8988T (cell line): ENCODE measurements around the gene PRRT1.
"Not testable (repeated sequence)": the region's sequence is repeated elsewhere in the genome, so short reads cannot be mapped to it uniquely, and the experiment has no call there.

ENCODE experiments used
- DNase-seq: peaks from one replicate; pipeline ENCODE4 v3.0.0; 2011

The PRRT1 gene

DNA sequence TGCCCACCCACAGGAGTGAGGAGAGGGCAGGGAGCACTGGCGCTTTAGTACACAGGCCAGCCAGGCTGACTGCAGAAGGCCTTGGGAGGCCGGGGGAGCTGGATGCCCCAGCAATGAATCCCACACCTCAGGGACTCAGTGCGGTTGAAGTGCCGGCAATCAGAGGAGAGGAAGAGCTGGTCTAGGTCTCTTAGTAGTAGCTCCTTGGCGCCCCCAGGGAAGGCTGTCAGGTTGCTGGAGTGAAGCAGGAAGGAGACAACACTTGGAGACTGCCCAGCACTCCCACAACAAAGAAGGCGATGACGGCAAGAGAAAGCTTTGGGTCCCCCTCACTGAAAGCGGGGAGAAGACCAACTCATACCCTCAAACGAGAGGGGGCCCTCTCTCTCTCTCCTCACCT lies 34.3 kb downstream of the PRRT1 start:
- DNase-seq: no peak

DNA sequence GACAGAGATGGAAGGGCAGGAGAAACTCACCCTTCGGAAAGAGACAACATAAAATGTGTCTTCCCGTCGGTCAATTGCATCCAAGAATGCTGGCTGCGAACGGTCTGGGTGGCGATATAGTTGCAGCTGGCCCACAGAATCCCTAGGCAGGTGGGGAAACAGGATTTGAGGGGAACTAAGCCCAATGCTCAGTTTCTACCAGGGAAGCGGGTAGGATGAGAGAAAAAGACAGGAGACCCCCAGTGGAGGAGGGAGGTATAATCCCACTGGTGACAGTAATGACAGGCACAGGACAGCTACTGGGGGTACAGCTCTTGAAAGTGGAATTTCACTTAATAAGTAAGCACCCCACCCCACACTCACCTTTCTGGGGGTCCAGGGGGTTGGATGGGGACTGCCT lies 35.1 kb downstream of the PRRT1 start:
- DNase-seq: no peak

DNA sequence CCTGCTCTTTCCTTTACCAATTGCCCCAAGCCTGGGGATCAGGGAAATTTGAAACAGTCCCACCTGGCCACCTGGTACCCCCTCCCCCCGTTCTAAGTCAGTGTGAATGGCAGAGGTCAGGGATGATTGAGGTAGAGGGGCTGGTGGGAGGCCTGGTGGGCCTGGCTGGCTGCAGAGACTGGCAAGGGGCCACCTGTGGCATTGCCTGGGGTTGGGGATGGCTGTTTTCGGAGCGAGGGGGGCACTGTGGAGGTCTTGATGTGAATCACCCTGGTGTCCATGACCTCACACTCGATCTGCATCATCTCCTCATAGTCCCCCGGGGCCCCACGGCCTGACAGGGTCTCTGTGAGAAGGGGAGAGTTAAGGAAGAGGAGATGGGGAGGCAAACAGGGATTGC lies 36.1 kb downstream of the PRRT1 start:
- no peak for DNase-seq

DNA sequence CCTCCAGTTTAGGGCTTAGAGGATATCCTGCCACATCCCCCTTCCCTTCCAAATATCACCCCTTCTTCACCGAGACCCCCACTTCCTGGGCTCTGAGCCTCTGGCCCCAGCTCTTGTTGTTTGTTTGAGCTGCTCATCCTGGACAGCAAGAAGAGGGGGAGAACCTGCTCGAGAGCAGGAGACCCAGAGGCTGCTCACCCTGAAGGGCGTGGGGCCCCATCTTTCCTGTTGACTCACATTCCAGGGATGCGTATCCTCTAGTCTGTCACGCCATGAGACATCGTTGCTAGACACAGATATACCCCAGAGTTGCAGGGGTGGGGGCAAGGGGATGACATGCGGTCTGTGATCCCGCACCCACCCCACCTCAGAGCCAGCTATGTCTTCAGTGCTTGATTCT lies 36.9 kb downstream of the PRRT1 start:
- no peak for DNase-seq

DNA sequence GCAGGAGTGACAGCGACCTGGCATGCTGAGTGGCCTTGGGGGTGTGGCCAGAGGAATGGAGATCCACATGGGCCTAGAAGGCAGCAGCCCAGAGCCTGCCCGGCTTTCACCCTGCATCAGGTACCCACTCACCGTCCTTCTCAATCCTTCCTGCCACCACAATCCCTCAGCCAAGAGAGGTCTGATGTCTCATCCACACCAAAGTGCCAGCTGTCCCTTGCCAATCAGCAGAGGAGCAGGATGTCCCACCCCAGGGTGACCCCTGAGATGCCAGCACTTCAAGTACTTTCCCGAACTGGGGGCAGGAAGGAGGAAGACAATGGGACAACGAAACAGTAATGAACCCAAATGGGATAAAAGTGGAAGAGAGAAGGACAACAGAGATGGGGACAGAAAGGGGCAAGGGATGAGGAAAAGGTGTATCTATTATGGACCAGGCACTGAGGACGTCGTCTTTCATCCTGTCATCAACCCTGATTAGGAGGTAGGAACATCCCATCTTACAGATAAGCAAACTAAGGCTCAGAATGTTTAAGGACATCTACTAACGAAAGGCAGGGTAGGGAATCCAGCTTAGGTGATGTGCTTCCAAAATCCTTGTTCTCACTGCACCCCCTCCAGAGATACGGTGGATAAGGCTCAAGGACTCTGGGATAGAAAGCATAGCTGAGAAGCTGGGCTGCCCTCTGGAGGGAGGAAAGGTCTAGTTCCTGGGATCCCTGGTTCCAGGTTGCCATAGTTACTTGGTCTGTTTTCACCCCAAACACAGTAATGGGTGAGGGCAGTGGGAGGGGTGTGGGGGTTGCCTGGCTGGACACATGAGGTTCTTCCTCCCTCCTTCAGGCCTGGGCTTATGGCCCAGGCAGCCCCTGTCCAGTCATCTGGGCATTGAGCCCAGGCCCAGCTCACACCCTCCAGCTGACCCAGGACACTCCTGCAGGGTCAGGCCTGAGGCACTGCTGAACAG lies 38.1 kb downstream of the PRRT1 start:
- no peak for DNase-seq

DNA sequence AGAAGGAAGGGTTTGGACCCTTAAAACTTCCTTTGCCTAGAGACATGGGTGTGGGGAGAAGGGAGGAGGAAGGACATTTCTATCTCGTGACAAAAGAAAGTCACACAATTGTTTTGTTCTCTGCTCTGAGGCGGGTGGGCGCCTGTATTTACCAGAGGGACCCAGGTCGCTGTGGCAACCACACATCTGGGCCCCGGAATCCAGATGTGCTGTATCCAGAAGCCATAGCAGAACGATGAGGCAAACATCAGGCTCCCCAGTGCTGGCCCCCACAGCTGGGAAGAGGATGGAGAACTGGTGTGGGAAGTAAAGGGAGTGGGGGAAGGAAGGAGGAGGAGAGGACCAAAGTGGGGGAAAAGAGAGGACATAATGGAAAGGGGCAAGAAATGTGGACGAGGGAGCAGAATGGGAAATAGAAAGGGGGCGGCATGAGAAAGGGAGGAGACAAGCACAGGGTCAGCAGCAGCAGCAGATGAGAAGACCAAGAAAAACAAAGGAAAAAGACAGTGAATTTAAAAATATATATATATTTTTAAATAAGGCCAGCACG lies 39.2 kb downstream of the PRRT1 start:
- no peak for DNase-seq

DNA sequence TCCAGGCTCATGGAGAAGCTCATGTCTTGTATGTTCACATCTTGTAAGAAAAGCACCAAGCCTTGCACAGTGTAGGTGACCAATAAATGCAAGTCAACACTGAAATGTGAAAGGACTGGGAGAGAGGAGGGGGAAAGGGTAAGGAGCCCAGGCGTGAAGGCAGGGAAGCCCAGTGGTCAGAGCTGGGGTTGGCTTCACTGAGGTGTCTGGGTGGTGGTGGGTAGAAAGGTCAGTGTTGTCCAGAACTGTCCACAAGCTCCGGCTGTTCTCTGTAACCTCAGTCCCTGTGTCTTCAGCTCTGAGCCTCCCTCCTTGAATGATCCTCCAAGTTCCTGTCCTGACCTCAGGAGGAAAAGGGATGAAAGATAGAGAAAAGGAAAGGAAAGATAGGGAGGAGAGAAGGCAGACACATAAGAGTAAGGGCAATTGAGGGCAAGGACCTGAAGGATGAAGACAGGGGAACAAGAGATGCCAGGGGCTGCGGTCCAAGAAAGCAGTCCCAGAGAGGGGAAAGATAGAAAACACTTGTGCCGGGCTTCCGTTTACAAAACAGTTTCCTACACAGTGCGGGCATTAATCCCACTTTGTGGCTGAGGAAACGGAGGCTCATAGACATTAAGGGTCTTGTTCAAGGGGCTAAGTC lies 40.2 kb downstream of the PRRT1 start:
- no peak for DNase-seq

DNA sequence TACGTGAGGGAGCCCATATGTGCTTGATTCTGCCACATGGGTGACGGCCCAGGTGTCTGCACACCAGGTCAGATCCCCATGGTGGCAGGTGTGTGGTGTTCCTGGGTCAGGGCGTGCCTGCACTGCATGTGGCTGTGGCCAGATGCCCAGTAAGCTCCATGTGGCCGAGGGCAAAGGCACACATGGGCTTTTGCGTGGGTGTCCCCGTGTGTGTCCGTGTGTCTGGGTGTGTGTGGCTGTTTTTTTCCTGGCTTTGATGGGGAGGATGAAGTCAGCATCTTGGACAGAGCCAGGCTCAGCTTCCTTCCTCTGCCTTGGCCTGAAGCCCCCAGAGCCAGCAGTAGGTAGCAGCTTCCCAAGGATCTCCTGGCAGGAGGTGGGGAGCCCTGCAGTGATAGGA lies 41.1 kb downstream of the PRRT1 start:
- no peak for DNase-seq

DNA sequence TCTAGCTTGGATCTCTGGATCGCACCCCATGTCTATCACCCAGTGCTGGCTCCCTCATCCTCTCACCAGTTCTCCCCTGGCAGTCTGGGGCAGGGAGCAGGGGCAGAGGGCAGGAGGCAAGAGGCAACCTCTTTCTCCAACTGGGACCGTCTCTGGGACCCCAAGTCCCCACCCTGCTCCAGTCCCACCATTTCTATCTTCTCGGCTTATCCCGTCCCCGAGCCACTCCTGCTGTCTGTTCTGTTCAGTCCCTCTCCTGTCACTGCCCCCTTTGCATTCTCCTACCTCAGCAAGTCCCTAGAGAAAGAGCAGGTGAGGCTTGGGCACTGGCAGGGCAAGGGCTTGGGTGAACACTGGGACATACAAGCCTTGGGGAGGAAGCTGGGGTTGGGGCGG lies 42.0 kb downstream of the PRRT1 start:
- no peak for DNase-seq

DNA sequence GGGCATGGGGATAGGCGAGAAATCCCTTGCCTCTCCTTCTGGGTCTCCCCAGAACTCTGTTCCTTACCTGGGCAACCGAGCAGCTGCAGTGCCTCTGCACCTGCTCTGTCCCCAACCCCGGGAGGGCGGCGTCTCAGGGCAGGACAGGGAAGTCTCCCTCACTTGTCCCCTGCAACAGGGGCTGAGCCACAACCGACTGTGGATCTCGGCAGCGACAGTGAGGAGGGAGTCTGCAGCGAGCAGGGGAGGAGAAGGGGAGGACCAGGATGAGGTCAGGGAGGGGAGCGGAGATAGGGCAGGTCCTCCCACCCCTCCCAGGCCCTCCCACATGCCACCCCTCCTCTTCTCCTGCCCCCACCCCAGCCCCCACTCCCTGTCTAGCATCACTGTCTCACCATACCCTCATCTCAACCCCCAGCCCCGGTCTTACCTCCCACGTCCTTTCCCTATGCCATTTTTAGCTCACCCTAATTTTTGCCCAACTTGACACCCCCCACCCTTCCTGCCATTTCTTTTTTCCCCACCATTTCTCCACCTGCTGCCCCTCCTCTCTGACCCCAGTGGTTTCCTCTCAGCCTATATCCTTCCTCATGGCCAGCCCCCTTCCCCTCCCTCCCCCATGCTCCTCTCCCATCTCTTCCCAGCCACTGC lies 42.5 kb downstream of the PRRT1 start, which contains the start of gene TNXB:
Gene TNXB, minus strand, starts transcription at position 225 of the 651 bp plus-strand sequence. CDS start 11,140 bp downstream, outside the sequence.
- no peak for DNase-seq

DNA sequence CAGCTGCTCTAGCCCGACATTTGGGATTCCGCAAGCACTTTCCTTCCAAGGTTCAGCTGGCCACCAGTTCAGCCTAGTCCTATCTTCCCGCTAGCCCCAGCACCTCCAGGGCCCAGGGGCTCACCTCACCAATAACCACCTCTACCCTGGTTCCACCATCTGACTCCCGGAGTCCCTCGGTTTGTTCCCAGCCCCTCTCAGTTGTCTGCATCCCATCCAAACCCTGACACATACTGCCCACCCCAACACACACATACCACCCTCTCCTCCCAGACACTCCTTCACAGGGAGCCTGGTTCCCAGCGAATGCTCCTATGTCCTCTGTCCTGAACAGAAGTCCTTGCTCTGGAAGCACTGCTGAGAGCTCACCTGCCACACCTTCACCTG lies 43.0 kb downstream of the PRRT1 start:
- no peak for DNase-seq

DNA sequence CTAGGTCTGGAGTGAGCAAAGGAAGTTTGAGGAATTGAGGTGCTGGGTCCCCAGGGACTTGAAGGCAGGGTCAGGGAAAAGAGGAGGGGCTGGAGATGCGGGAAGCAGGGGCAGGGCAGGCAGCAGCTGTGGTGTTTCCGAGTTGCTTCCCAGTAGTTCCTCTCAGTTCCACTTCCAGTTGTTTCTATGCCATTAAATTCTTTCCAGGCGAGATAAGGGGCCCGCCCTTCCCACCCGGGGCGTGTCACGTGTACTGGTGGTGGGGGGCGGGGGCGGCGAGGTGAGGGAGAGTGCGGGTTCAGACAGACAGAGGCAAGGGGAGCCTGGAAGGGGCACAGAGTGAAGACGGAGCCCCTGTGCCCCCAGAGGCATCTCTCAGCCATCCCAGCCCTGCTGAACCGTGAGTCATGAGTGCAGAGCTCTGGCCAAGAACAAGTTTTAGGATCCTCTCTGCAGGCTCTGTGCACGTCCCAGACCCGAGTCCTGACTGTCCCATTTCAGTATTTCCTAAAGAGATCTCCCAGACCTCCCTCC lies 43.6 kb downstream of the PRRT1 start:
- no peak for DNase-seq

DNA sequence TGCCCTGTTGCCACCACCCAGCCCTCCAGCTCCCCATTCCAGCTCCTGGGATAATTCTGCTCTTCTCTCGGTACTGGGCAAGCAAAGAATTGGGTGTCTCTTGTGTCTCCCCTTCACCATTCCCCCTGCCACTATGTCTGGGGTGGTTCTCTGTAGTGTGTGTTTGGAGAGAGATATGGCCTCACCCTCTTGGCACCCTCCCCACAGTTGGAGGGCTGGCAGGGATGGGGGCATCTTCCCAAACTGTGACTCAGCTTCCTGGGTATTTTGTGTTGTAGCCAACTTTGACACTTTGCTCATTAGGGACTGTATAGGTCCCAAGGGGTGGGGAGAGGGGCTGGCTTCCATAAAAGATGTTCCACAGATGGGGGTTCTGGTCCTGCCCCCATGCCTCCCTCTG lies 44.3 kb downstream of the PRRT1 start:
- DNase-seq: no peak

DNA sequence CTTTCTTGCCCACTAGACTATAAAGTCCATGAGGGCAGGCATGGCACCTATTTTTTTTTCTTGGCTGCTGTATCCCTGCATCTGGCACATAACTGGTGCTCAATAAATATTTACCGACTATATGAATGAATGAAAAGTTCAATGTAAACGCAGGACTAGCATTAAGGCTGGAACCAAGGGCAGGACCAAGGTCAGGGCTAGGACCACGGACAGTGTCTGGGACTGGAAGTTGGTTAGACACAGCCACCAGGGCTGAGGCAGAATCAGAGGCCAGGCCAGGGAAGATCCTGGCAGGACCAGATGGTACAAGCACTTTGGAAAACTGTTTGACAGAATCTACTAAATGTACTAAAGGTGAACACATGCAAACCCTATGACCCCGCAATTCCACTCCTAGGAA lies 46.3 kb downstream of the PRRT1 start:
- no peak for DNase-seq

DNA sequence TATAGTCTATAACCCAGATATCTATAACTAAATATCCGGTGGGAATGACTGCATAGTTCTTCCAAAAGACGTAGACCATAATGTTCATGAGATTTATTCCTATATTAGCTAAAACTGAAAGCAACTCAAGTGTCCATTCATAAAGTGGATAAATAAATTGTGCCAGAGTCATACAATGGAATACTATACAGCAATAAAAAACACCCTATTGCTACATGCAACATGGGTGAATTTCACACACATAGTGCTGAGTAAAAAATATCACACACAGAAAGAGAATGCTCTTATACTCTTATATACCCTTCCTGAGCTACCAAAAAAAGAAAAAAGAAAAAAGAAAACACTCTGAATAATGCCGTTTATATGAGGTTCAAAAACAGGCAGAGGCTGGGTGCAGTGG lies 49.5 kb downstream of the PRRT1 start:
- no peak for DNase-seq

DNA sequence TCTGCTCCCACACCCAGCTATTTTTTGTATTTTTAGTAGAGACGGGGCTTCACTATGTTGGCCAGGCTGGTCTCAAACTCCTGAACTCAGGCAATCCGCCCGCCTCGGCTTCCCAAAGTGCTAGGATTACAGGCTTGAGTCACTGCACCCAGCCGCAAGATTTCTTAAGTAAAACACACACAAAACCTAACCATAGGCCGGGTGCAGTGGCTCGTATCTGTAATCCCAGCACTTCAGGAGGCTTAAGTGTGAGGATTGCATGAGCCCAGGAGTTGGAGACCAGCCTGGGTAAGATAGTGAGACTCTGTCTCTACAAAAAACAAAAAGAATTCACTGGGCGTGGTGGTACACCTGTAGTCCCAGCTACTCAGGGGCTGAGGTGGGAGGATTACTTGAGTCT lies 51.5 kb downstream of the PRRT1 start:
- not testable (repeated sequence) for DNase-seq
